Endothelial cell of umbilical vein (primary cell): ENCODE measurements around the gene WFIKKN2. TPM values are rescaled to one million over a fixed set of nuclear protein-coding genes. Genes with fewer than 3 reads are reported as not detected.

Source experiments
- BruUV-seq: library from RNA; stranded (reverse); fragments of 400-500 nt; replicated peaks from 2 replicates; lab custom pipeline; 2021; lab: Mats Ljungman, UMichigan
- CTCF ChIA-PET: fragments of 300-600, 350-600 bp; sonication (Branson Sonifier 250); formaldehyde crosslinking; loops from one replicate; lab custom pipeline; 2021; ENCODE audit warnings: antibody characterized with exemption, inconsistent platforms; lab: Charles Lee
- POLR2A ChIA-PET: fragments of 300-600, 350-600 bp; sonication (Branson Sonifier 250); formaldehyde crosslinking; loops from one replicate; lab custom pipeline; 2021; ENCODE audit warnings: antibody characterized with exemption, inconsistent platforms; lab: Charles Lee
- DNase-seq: peaks from one replicate; pipeline ENCODE4 v3.0.0-alpha.2; 2011; ENCODE audit warnings: low read depth, low spot score
- FAIRE-seq: peaks from 2 replicates; lab custom pipeline; 2011; peaks lifted over from hg19 to GRCh38; lab: Jason Lieb, UNC
- H2AFZ ChIP-seq: 2 replicates; pipeline ENCODE4 v1.6.0; 2012; ENCODE audit warnings: low read depth, low read length, control low read depth, inconsistent platforms
- H3K27ac ChIP-seq: 2 replicates; pipeline ENCODE4 v1.5.1; 2011; ENCODE audit warnings: low read depth, mild to moderate bottlenecking, control low read depth, low read length, moderate library complexity; ENCODE audit not compliant: insufficient read depth
- H3K27me3 ChIP-seq, 2 experiments: 2 replicates each; pipeline versions ENCODE4 v1.6.0 to v1.6.1; 2011; ENCODE audit warnings: low read length in 2 of 2, mixed read lengths in 1 of 2; ENCODE audit not compliant: control insufficient read depth in 2 of 2, insufficient read depth in 2 of 2
- H3K36me3 ChIP-seq, 2 experiments: 2 replicates in 1 of 2; 3 replicates in 1 of 2; pipeline ENCODE4 v1.5.1; 2011; ENCODE audit warnings: low read length in 2 of 2, mild to moderate bottlenecking in 1 of 2, moderate library complexity in 1 of 2; ENCODE audit not compliant: control insufficient read depth in 2 of 2, insufficient read depth in 2 of 2; ENCODE audit errors: extremely low read depth in 1 of 2
- H3K4me1 ChIP-seq: 3 replicates; pipeline ENCODE4 v1.5.1; 2011; ENCODE audit warnings: mild to moderate bottlenecking, low read length; ENCODE audit not compliant: control insufficient read depth, insufficient read depth; ENCODE audit errors: extremely low read depth
- H3K4me2 ChIP-seq: 2 replicates; pipeline ENCODE4 v1.6.1; 2011; ENCODE audit warnings: low read length, control low read depth, mixed read lengths; ENCODE audit not compliant: insufficient read depth
- H3K4me3 ChIP-seq, 3 experiments: fragments of 200-600 bp in 1 of 3; sonication (generic), shearing (Covaris generic) in 1 of 3; replicated peaks in 1 of 3; 2 replicates each; pipeline ENCODE4 v1.5.1; 2011 to 2016; ENCODE audit warnings: control low read depth in 3 of 3, low read length in 3 of 3, mild to moderate bottlenecking in 2 of 3, inconsistent platforms in 1 of 3, low read depth in 1 of 3, moderate library complexity in 1 of 3; ENCODE audit not compliant: insufficient read depth in 1 of 3
- H3K79me2 ChIP-seq: 2 replicates; pipeline ENCODE4 v1.6.0; 2012; ENCODE audit warnings: low read length, inconsistent platforms; ENCODE audit not compliant: control insufficient read depth, insufficient read depth
- H3K9ac ChIP-seq: replicated peaks from 2 replicates; pipeline ENCODE3; 2011; ENCODE audit warnings: low read length, control low read depth; ENCODE audit not compliant: insufficient read depth; ENCODE audit errors: extremely low read depth
- H3K9me1 ChIP-seq: replicated peaks from 3 replicates; pipeline ENCODE4 v1.6.0; 2011; ENCODE audit warnings: mild to moderate bottlenecking, low read length; ENCODE audit not compliant: control insufficient read depth, insufficient read depth; ENCODE audit errors: extremely low read depth
- H3K9me3 ChIP-seq: replicated peaks from 2 replicates; pipeline ENCODE4 v1.5.1; 2012; ENCODE audit warnings: low read length, inconsistent platforms; ENCODE audit not compliant: control insufficient read depth, insufficient read depth
- H4K20me1 ChIP-seq: replicated peaks from 2 replicates; pipeline ENCODE3; 2011; ENCODE audit warnings: mild to moderate bottlenecking, low read length; ENCODE audit not compliant: control insufficient read depth, insufficient read depth; ENCODE audit errors: extremely low read depth
- EZH2 ChIP-seq: IDR thresholded peaks from 2 replicates; pipeline ENCODE4 v1.6.1; 2012; ENCODE audit warnings: borderline replicate concordance, low read depth, mild to moderate bottlenecking, moderate library complexity, low read length, inconsistent platforms; ENCODE audit not compliant: severe bottlenecking
- FOS ChIP-seq: IDR thresholded peaks from 2 replicates; pipeline ENCODE4 v1.6.1; 2011; ENCODE audit warnings: mild to moderate bottlenecking, low read length, moderate library complexity, borderline replicate concordance; ENCODE audit not compliant: insufficient read depth
- GATA2 ChIP-seq: IDR thresholded peaks from 2 replicates; pipeline ENCODE4 v1.7.0; 2011; ENCODE audit warnings: low read depth, mild to moderate bottlenecking, moderate library complexity, mixed read lengths, low read length; ENCODE audit not compliant: insufficient read length, insufficient read depth
- JUN ChIP-seq: IDR thresholded peaks from 2 replicates; pipeline ENCODE4 v1.6.1; 2011; ENCODE audit warnings: borderline replicate concordance, low read depth; ENCODE audit not compliant: insufficient read length, insufficient read depth
- MYC ChIP-seq: IDR thresholded peaks from one replicate; pipeline ENCODE4 v1.6.1; 2011; ENCODE audit warnings: mild to moderate bottlenecking, low read depth, low read length
- POLR2A ChIP-seq: IDR thresholded peaks from 2 replicates; pipeline ENCODE4 v1.6.1; 2012; ENCODE audit warnings: low read depth, mild to moderate bottlenecking, control low read depth, low read length
- POLR2AphosphoS5 ChIP-seq: IDR thresholded peaks from 2 replicates; pipeline ENCODE4 v1.6.1; 2012; ENCODE audit warnings: low read depth, mild to moderate bottlenecking, control low read depth, low read length, moderate library complexity; ENCODE audit not compliant: insufficient read depth
- dilution Hi-C: fragments of 300-500 bp; cut with MboI; formaldehyde crosslinking; loops from one replicate; pipeline ENCODE4 v1.15.0; 2019; ENCODE audit warnings: low sequenced_read_pairs; ENCODE audit not compliant: extremely low pct_ligation_motif_present
- intact Hi-C: fragments of 100-400 bp; cut with micrococcal nuclease; formaldehyde crosslinking; loops from one replicate; pipeline ENCODE4 v1.10.0; 2022
- polyA plus RNA-seq, 4 experiments: library from polyadenylated mRNA; depleted of rRNA in 3 of 4; stranded (reverse) in 3 of 4; unstranded in 1 of 4; fragments of >200 nt; gene quantifications; 2 replicates each; pipeline versions ENCODE4 v1.2.1 to v1.2.3, GENCODE V29; 2011 to 2012; ENCODE audit warnings: missing spikeins in 1 of 4
- total RNA-seq: library from RNA; stranded (reverse); gene quantifications from 2 replicates; pipeline ENCODE4 v1.2.3, GENCODE V29; 2021
- TF ChIP-seq, protein P1 (sequence below), 2 donors: IDR thresholded peaks; 1 replicate in 1 of 2; 2 replicates in 1 of 2; pipeline ENCODE4 v1.5.1; 2011; ENCODE audit warnings: low read length in 2 of 2, mild to moderate bottlenecking in 2 of 2, moderate library complexity in 2 of 2, control low read depth in 1 of 2, inconsistent platforms in 1 of 2, low read depth in 1 of 2; ENCODE audit not compliant: insufficient read depth in 1 of 2; ENCODE audit errors: extremely low read depth in 1 of 2
- TF ChIP-seq, protein P2 (sequence below): IDR thresholded peaks from 2 replicates; pipeline ENCODE4 v1.6.1; 2011; ENCODE audit not compliant: insufficient read depth, insufficient read length

WFIKKN2 gene
- total and polyA plus RNA-seq, 2 donors (not counting 3 experiments of a cell fraction or from before 2014, with no cell fraction given), result 0.03 TPM; not detected in 1

DNA sequence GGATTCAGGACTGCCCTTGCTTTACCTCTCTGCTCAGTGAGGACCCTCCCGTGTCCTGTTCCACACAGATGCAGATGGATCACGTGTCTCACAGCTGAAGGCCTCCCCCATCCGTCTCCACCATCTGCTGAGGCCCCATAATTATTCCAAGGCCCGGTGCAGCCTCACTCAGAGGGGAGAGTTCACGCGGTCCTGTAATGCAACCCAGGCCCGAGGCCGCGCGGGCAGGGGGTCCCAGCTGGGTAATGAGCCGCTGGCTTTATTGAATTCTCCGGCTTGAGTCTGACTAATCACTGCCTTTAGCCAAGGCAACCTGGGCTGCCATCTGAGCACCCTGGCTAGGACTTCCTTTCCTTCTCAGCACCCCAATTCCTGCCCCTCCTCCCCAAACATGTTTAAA is 4.4 kb upstream of the WFIKKN2 start:
- Histone ChIP-seq H3K9ac (no peak overlapping the region), H3K36me3 (no peaks in the 10 kb centered on the region), H3K27ac (no peak overlapping the region), H3K9me1 (no peaks in the 10 kb centered on the region), H2AFZ (no peak overlapping the region), H3K4me2 (no peak overlapping the region), H3K4me1 (no peaks in the 10 kb centered on the region), H3K79me2 (no peaks in the 10 kb centered on the region), H3K9me3 (no peaks in the 10 kb centered on the region), H3K27me3 (peaks cover 2 to 3% of the 10 kb centered on the region in 2 experiments), H4K20me1 (no peaks in the 10 kb centered on the region), H3K4me3 (no peak overlapping the region)
- FAIRE-seq (no peak), DNase-seq (no peak)
- ChIA-PET POLR2A (no interaction called here), CTCF (interaction anchor here (0.8 to 3.2 kb wide), 5 partner anchors 10 to 48 kb away, joined by 3 to 15 read pairs (median 8); no protein-coding TSS in a partner anchor)
- no TSS peak for BruUV-seq
- no peak for TF ChIP-seq POLR2A
- TF ChIP-seq EZH2, result no peak
- TF ChIP-seq MYC, result no peak
- TF ChIP-seq, protein P1, sequence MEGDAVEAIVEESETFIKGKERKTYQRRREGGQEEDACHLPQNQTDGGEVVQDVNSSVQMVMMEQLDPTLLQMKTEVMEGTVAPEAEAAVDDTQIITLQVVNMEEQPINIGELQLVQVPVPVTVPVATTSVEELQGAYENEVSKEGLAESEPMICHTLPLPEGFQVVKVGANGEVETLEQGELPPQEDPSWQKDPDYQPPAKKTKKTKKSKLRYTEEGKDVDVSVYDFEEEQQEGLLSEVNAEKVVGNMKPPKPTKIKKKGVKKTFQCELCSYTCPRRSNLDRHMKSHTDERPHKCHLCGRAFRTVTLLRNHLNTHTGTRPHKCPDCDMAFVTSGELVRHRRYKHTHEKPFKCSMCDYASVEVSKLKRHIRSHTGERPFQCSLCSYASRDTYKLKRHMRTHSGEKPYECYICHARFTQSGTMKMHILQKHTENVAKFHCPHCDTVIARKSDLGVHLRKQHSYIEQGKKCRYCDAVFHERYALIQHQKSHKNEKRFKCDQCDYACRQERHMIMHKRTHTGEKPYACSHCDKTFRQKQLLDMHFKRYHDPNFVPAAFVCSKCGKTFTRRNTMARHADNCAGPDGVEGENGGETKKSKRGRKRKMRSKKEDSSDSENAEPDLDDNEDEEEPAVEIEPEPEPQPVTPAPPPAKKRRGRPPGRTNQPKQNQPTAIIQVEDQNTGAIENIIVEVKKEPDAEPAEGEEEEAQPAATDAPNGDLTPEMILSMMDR (IDR thresholded peaks at IDR 0.05; ENCODE audit: extremely low read depth in 1 of 2, insufficient read depth in 1 of 2, low read depth in 1 of 2, low read length in 2 of 2), result no peak
- no peak for TF ChIP-seq JUN
- no peak for TF ChIP-seq GATA2
- TF ChIP-seq POLR2AphosphoS5, result no peak
- TF ChIP-seq FOS, result no peak
- TF ChIP-seq, protein P2, sequence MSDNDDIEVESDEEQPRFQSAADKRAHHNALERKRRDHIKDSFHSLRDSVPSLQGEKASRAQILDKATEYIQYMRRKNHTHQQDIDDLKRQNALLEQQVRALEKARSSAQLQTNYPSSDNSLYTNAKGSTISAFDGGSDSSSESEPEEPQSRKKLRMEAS, result no peak
- intact Hi-C loops (no loop called here), dilution Hi-C loops (no loop called here)
